ENCODE measurements around the gene SH3RF1.

SH3RF1 gene

DNA sequence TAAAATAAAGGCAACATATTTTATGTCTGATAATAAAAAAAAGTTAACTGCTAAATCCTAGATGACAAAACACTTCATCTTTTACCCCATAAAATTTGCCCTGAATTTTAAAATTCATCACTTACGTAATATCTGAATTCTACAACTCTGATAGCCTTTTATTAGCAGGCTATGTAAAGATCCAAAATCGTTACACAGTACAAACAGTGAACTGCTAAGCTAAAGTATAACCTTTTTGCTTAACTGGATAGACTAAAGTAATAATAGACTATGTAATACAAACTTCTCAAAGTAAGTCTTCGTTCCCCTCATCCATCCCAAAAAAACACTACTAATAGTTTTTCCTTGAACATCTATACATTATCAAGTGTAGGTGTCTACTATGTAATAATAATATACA lies 49.1 kb downstream of the SH3RF1 start:
- TF ChIP-seq POLR2A (IDR thresholded peaks at IDR 0.05; ENCODE audit: extremely low read depth, insufficient read length): no peak
- TF ChIP-seq MAX (IDR thresholded peaks at IDR 0.05; ENCODE audit: low read depth, low read length): no peak
- TF ChIP-seq MYC (IDR thresholded peaks at IDR 0.05; ENCODE audit: low read depth, low read length): no peak
- TF ChIP-seq, protein P1, sequence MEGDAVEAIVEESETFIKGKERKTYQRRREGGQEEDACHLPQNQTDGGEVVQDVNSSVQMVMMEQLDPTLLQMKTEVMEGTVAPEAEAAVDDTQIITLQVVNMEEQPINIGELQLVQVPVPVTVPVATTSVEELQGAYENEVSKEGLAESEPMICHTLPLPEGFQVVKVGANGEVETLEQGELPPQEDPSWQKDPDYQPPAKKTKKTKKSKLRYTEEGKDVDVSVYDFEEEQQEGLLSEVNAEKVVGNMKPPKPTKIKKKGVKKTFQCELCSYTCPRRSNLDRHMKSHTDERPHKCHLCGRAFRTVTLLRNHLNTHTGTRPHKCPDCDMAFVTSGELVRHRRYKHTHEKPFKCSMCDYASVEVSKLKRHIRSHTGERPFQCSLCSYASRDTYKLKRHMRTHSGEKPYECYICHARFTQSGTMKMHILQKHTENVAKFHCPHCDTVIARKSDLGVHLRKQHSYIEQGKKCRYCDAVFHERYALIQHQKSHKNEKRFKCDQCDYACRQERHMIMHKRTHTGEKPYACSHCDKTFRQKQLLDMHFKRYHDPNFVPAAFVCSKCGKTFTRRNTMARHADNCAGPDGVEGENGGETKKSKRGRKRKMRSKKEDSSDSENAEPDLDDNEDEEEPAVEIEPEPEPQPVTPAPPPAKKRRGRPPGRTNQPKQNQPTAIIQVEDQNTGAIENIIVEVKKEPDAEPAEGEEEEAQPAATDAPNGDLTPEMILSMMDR (IDR thresholded peaks at IDR 0.05; ENCODE audit: low read depth, low read length): no peak
- no peak overlapping the region for H3K4me3 ChIP-seq (ENCODE audit: low read depth, low read length)
- DNase-seq (ENCODE audit: low read depth): no peak

GRCh38 chr4:169220854-169221411 lies 49.8 kb downstream of the SH3RF1 start:
- TF ChIP-seq MYC (IDR thresholded peaks at IDR 0.05; ENCODE audit: low read depth, low read length): no peak
- TF ChIP-seq MAX (IDR thresholded peaks at IDR 0.05; ENCODE audit: low read depth, low read length): no peak
- TF ChIP-seq POLR2A (IDR thresholded peaks at IDR 0.05; ENCODE audit: extremely low read depth, insufficient read length): no peak
- TF ChIP-seq, protein P1 (IDR thresholded peaks at IDR 0.05; ENCODE audit: low read depth, low read length): no peak
- no peak overlapping the region for H3K4me3 ChIP-seq (ENCODE audit: low read depth, low read length)
- DNase-seq (ENCODE audit: low read depth): no peak

DNA sequence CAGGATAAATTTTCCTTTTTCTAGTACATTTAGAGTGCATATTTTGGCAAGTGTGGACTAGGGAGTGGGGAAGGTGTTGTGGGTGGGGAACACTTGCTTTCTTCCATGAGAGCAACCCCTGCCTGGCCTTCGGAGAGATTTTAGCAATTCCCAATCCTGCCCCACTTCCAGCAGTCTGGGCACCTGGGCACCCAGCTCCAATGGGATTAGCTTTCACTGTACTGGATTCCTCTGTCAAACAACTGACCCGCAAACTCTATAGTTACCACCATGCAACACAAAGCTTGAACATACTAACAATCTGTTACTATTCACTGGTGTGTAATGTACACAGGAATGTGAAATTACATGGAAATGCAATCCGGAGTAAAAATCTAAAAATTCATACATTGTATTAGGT lies 50.3 kb downstream of the SH3RF1 start:
- H3K4me3 ChIP-seq (ENCODE audit: low read depth, low read length): no peak overlapping the region
- no peak for DNase-seq (ENCODE audit: low read depth)
- no peak for TF ChIP-seq MYC (IDR thresholded peaks at IDR 0.05; ENCODE audit: low read depth, low read length)
- TF ChIP-seq POLR2A (IDR thresholded peaks at IDR 0.05; ENCODE audit: extremely low read depth, insufficient read length): no peak
- no peak for TF ChIP-seq MAX (IDR thresholded peaks at IDR 0.05; ENCODE audit: low read depth, low read length)
- TF ChIP-seq, protein P1 (IDR thresholded peaks at IDR 0.05; ENCODE audit: low read depth, low read length): no peak

DNA sequence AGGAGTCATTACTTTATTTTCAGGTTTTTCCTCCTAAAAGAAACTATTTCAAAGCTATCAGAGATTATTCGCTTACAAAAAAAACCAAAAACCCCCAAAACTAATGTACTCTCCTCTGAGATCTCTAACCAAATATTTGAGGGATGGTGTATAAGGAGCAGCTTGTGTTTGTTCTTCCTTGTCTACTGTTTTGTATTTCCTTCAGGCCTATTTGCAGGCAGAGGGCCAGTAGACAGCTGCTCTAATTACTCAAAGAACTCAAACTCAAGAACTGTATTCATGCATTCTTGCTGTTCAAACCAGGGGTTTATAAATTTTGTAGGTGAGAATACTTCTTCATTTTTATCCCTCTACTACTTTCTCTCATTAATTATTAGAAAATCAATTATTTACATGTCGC lies 51.3 kb downstream of the SH3RF1 start:
- no peak overlapping the region for H3K4me3 ChIP-seq (ENCODE audit: low read depth, low read length)
- TF ChIP-seq MYC (IDR thresholded peaks at IDR 0.05; ENCODE audit: low read depth, low read length): no peak
- no peak for DNase-seq (ENCODE audit: low read depth)

DNA sequence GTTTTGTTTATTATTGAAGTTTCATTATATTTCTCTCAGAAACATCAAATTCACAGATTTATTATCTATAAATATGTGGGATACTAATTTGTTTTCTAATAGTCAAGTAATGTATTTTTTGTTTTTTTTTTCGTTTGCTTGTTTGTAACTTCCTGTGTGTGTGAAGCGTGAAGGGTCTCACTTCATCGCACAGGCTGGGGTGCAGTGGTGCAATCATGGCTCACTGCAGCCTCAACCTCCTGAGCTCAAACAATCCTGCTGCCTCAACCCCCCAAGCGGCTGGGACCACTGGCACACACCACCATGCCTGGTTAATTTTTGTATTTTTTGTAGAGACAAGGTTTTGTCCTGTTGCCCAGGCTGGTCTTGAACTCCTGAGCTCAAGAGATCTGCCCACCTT lies 55.1 kb downstream of the SH3RF1 start:
- no peak for DNase-seq (ENCODE audit: low read depth)
- TF ChIP-seq, protein P1 (IDR thresholded peaks at IDR 0.05; ENCODE audit: low read depth, low read length): no peak
- TF ChIP-seq MAX (IDR thresholded peaks at IDR 0.05; ENCODE audit: low read depth, low read length): no peak
- TF ChIP-seq MYC (IDR thresholded peaks at IDR 0.05; ENCODE audit: low read depth, low read length): no peak
- no peak for TF ChIP-seq POLR2A (IDR thresholded peaks at IDR 0.05; ENCODE audit: extremely low read depth, insufficient read length)
- H3K4me3 ChIP-seq (ENCODE audit: low read depth, low read length): no peak overlapping the region

GRCh38 chr4:169212981-169213380 lies 57.8 kb downstream of the SH3RF1 start:
- no peak overlapping the region for H3K4me3 ChIP-seq (ENCODE audit: low read depth, low read length)
- DNase-seq (ENCODE audit: low read depth): no peak
- TF ChIP-seq, protein P1 (IDR thresholded peaks at IDR 0.05; ENCODE audit: low read depth, low read length): no peak
- TF ChIP-seq POLR2A (IDR thresholded peaks at IDR 0.05; ENCODE audit: extremely low read depth, insufficient read length) (no peak), MYC (IDR thresholded peaks at IDR 0.05; ENCODE audit: low read depth, low read length) (no peak), MAX (IDR thresholded peaks at IDR 0.05; ENCODE audit: low read depth, low read length) (no peak)

Measured in NB4 (cell line).